MM.1S (cell line): ENCODE measurements around the gene CDH4.

ENCODE experiments used
- DNase-seq: peaks from one replicate; pipeline ENCODE4 v3.0.0-alpha.2; 2015
- H2AFZ ChIP-seq: fragments of 300-600 bp; sonication (generic); 2 replicates; pipeline ENCODE4 v1.6.0; 2016; ENCODE audit warnings: antibody characterized with exemption, low read length
- H3F3A ChIP-seq: fragments of 300-600 bp; sonication (generic); 2 replicates; pipeline ENCODE4 v1.6.1; 2016; ENCODE audit warnings: mild to moderate bottlenecking, antibody characterized with exemption, low read length, moderate library complexity, mixed read lengths; ENCODE audit not compliant: insufficient read depth
- H3K27ac ChIP-seq: fragments of 300-600 bp; sonication (generic); 2 replicates; pipeline ENCODE4 v1.5.1; 2016; ENCODE audit warnings: mild to moderate bottlenecking, low read length
- H3K27me3 ChIP-seq: fragments of 300-600 bp; sonication (generic); replicated peaks from 2 replicates; pipeline ENCODE4 v1.6.0; 2016; ENCODE audit warnings: low read length; ENCODE audit not compliant: insufficient read depth
- H3K36me3 ChIP-seq: fragments of 300-600 bp; sonication (generic); replicated peaks from 2 replicates; pipeline ENCODE4 v1.6.1; 2016; ENCODE audit warnings: mild to moderate bottlenecking, low read length, mixed read lengths; ENCODE audit not compliant: insufficient read depth
- H3K4me1 ChIP-seq: fragments of 300-600 bp; sonication (generic); 2 replicates; pipeline ENCODE4 v1.6.1; 2016; ENCODE audit warnings: low read length, mixed read lengths
- H3K4me2 ChIP-seq: fragments of 300-600 bp; sonication (generic); 2 replicates; pipeline ENCODE4 v1.6.0; 2016; ENCODE audit warnings: low read depth, low read length
- H3K4me3 ChIP-seq: fragments of 300-600 bp; sonication (generic); 2 replicates; pipeline ENCODE4 v1.5.1; 2016; ENCODE audit warnings: low read length, mixed read lengths
- H3K79me2 ChIP-seq: fragments of 300-600 bp; sonication (generic); 2 replicates; pipeline ENCODE4 v1.6.1; 2016; ENCODE audit warnings: mixed run types, low read length, mixed read lengths
- H3K9ac ChIP-seq: fragments of 300-600 bp; sonication (generic); 2 replicates; pipeline ENCODE4 v1.6.1; 2016; ENCODE audit warnings: low read length, mixed read lengths
- H3K9me2 ChIP-seq: fragments of 300-600 bp; sonication (generic); replicated peaks from 2 replicates; pipeline ENCODE4 v1.6.1; 2016; ENCODE audit warnings: mild to moderate bottlenecking, low read length, mixed read lengths; ENCODE audit not compliant: insufficient read depth
- H3K9me3 ChIP-seq: fragments of 300-600 bp; sonication (generic); replicated peaks from 2 replicates; pipeline ENCODE4 v1.6.1; 2016; ENCODE audit warnings: mild to moderate bottlenecking, low read length, mixed read lengths; ENCODE audit not compliant: insufficient read depth
- H4K20me1 ChIP-seq: fragments of 300-600 bp; sonication (generic); 2 replicates; pipeline ENCODE4 v1.6.1; 2016; ENCODE audit warnings: mild to moderate bottlenecking, low read length, moderate library complexity, mixed read lengths; ENCODE audit not compliant: insufficient read depth
- CTCF ChIP-seq: fragments of 300-600 bp; sonication (generic); IDR thresholded peaks from 2 replicates; pipeline ENCODE4 v1.5.1; 2016; ENCODE audit warnings: antibody characterized with exemption, low read length, mixed read lengths
- EZH2 ChIP-seq: fragments of 300-600 bp; sonication (generic); optimal IDR thresholded peaks from 2 replicates; pipeline ENCODE3; 2017; ENCODE audit warnings: low read depth, mild to moderate bottlenecking, antibody characterized with exemption, low read length, mixed read lengths
- EZH2phosphoT487 ChIP-seq: fragments of 300-600 bp; sonication (generic); IDR thresholded peaks from 2 replicates; pipeline ENCODE4 v1.6.1; 2018; ENCODE audit warnings: antibody characterized with exemption, low read length

The CDH4 gene

GRCh38 chr20:61419010-61419409, 166.9 kb downstream of the CDH4 start:
- no peak overlapping the region for H3K4me2 ChIP-seq
- no peak overlapping the region for H3K9ac ChIP-seq
- H3K27me3 ChIP-seq = peaks cover 32% of the 10 kb centered on the region
- H3K36me3 ChIP-seq = no peaks in the 10 kb centered on the region
- no peaks in the 10 kb centered on the region for H3K9me3 ChIP-seq
- no peaks in the 10 kb centered on the region for H3K4me1 ChIP-seq
- TF ChIP-seq EZH2 = no peak
- TF ChIP-seq EZH2phosphoT487 = no peak
- TF ChIP-seq CTCF = no peak
- H4K20me1 ChIP-seq = no peaks in the 10 kb centered on the region
- H3K27ac ChIP-seq = no peak overlapping the region
- H3K79me2 ChIP-seq = no peaks in the 10 kb centered on the region
- DNase-seq = no peak
- no peaks in the 10 kb centered on the region for H3F3A ChIP-seq
- no peak overlapping the region for H2AFZ ChIP-seq
- no peaks in the 10 kb centered on the region for H3K9me2 ChIP-seq
- no peak overlapping the region for H3K4me3 ChIP-seq

- no peak for TF ChIP-seq EZH2
- no peak for TF ChIP-seq CTCF
- no peak for TF ChIP-seq EZH2phosphoT487
- H3F3A ChIP-seq = no peaks in the 10 kb centered on the region
- no peaks in the 10 kb centered on the region for H3K9me3 ChIP-seq
- H3K9ac ChIP-seq = no peak overlapping the region
- no peak overlapping the region for H3K27ac ChIP-seq
- H3K4me2 ChIP-seq = no peak overlapping the region
- H3K4me1 ChIP-seq = no peaks in the 10 kb centered on the region
- peaks cover 28% of the 10 kb centered on the region for H3K27me3 ChIP-seq
- no peak overlapping the region for H2AFZ ChIP-seq
- H3K9me2 ChIP-seq = no peaks in the 10 kb centered on the region
- H4K20me1 ChIP-seq = no peaks in the 10 kb centered on the region
- no peaks in the 10 kb centered on the region for H3K79me2 ChIP-seq
- no peak overlapping the region for H3K4me3 ChIP-seq
- DNase-seq = no peak
- H3K36me3 ChIP-seq = no peaks in the 10 kb centered on the region
Observed at GRCh38 chr20:61419501-61419900, 167.4 kb downstream of the CDH4 start.

GRCh38 chr20:61420056-61420455, 168.0 kb downstream of the CDH4 start:
- no peaks in the 10 kb centered on the region for H3K9me2 ChIP-seq
- no peaks in the 10 kb centered on the region for H4K20me1 ChIP-seq
- TF ChIP-seq CTCF (no peak), EZH2 (no peak), EZH2phosphoT487 (no peak)
- no peak overlapping the region for H3K27ac ChIP-seq
- no peak for DNase-seq
- H3K4me3 ChIP-seq = no peak overlapping the region
- H3F3A ChIP-seq = no peaks in the 10 kb centered on the region
- H3K4me2 ChIP-seq = no peak overlapping the region
- H3K36me3 ChIP-seq = no peaks in the 10 kb centered on the region
- no peaks in the 10 kb centered on the region for H3K4me1 ChIP-seq
- H2AFZ ChIP-seq = no peak overlapping the region
- H3K79me2 ChIP-seq = no peaks in the 10 kb centered on the region
- no peaks in the 10 kb centered on the region for H3K9me3 ChIP-seq
- H3K27me3 ChIP-seq = peaks cover 28% of the 10 kb centered on the region
- no peak overlapping the region for H3K9ac ChIP-seq
